OCI-LY1 (cell line): ENCODE measurements around the gene DPH1.

Source experiments
- H2AFZ ChIP-seq: fragments of 200-600 bp; sonication (generic), shearing (Covaris generic); 2 replicates; pipeline ENCODE4 v1.6.0; 2014; ENCODE audit warnings: antibody characterized with exemption, mild to moderate bottlenecking, low read length
- H3F3A ChIP-seq: fragments of 200-600 bp; sonication (generic), shearing (Covaris generic); 2 replicates; pipeline ENCODE4 v1.6.0; 2014; ENCODE audit warnings: mild to moderate bottlenecking, antibody characterized with exemption, low read length, moderate library complexity; ENCODE audit not compliant: insufficient read depth
- H3K27ac ChIP-seq: fragments of 200-600 bp; sonication (generic); 2 replicates; pipeline ENCODE4 v1.5.1; 2014; ENCODE audit warnings: low read length, mixed run types, mild to moderate bottlenecking, low read depth; ENCODE audit not compliant: poor library complexity, severe bottlenecking
- H3K27me3 ChIP-seq: fragments of 200-600 bp; sonication (generic); 2 replicates; pipeline ENCODE4 v1.6.0; 2014; ENCODE audit warnings: antibody characterized with exemption, mild to moderate bottlenecking, low read length, moderate library complexity; ENCODE audit not compliant: insufficient read depth
- H3K36me3 ChIP-seq: fragments of 200-600 bp; sonication (generic); 2 replicates; pipeline ENCODE4 v1.6.1; 2014; ENCODE audit warnings: mild to moderate bottlenecking, antibody characterized with exemption, low read length, moderate library complexity, mixed read lengths; ENCODE audit not compliant: insufficient read depth
- H3K4me1 ChIP-seq: fragments of 200-600 bp; sonication (generic); 2 replicates; pipeline ENCODE4 v1.5.1; 2014; ENCODE audit warnings: mild to moderate bottlenecking, low read length, moderate library complexity; ENCODE audit not compliant: insufficient read depth, severe bottlenecking
- H3K4me2 ChIP-seq: fragments of 200-600 bp; sonication (generic), shearing (Covaris generic); 2 replicates; pipeline ENCODE4 v1.6.1; 2014; ENCODE audit warnings: low read length
- H3K4me3 ChIP-seq: fragments of 200-600 bp; sonication (generic); 2 replicates; pipeline ENCODE4 v1.5.1; 2014; ENCODE audit warnings: low read length, low read depth, mild to moderate bottlenecking, mixed read lengths; ENCODE audit not compliant: poor library complexity, severe bottlenecking
- H3K79me2 ChIP-seq: fragments of 200-600 bp; shearing (Covaris generic); 2 replicates; pipeline ENCODE4 v1.6.1; 2016; ENCODE audit warnings: mixed run types, low read length, mixed read lengths; ENCODE audit not compliant: insufficient read depth
- H3K9ac ChIP-seq: fragments of 200-600 bp; sonication (generic), shearing (Covaris generic); 2 replicates; pipeline ENCODE4 v1.6.1; 2014; ENCODE audit warnings: mild to moderate bottlenecking, low read length, mixed read lengths
- H3K9me2 ChIP-seq: fragments of 200-600 bp; sonication (generic), shearing (Covaris generic); 2 replicates; pipeline ENCODE4 v1.6.1; 2014; ENCODE audit warnings: low read depth, mild to moderate bottlenecking, low read length, mixed read lengths
- H3K9me3 ChIP-seq: fragments of 200-600 bp; shearing (Covaris generic); 2 replicates; pipeline ENCODE4 v1.6.1; 2014; ENCODE audit warnings: low read length, mixed read lengths
- H4K20me1 ChIP-seq: fragments of 200-600 bp; sonication (generic), shearing (Covaris generic); 2 replicates; pipeline ENCODE4 v1.6.0; 2016; ENCODE audit warnings: mild to moderate bottlenecking, low read length; ENCODE audit not compliant: insufficient read depth
- CTCF ChIP-seq: fragments of 200-600 bp; sonication (generic), shearing (Covaris generic); IDR thresholded peaks from 2 replicates; pipeline ENCODE4 v1.5.1; 2017; ENCODE audit warnings: mild to moderate bottlenecking, antibody characterized with exemption, low read length, moderate library complexity, mixed read lengths
- EZH2 ChIP-seq: fragments of 200-600 bp; sonication (generic), shearing (Covaris generic); IDR thresholded peaks from 2 replicates; pipeline ENCODE4 v1.8.0; 2017; ENCODE audit warnings: borderline replicate concordance, mixed run types, mild to moderate bottlenecking, antibody characterized with exemption, low read length, moderate library complexity, mixed read lengths

The DPH1 gene

DNA sequence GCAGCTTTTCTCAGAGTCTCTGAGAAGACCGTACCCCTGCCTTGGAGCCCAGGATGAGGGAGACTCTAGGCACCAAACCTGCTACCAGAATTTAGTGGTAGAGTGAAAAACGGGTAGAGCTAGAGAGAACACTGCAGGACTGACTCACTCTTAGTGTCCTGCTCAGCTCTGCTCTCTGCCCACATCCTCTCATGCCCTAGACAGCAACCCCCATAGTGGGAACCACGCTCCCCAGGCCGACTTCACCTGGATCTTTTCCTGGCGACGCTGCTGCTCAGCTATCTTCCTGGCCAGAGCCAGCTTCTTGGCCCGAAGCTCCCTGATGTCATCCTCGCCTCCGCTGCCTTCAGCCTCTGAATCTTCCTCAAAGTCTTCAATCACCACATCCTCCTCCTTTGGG lies 51.6 kb downstream of the DPH1 start:
- H3K9me2 ChIP-seq, result no peaks in the 10 kb centered on the region
- no peak overlapping the region for H3K9ac ChIP-seq
- H3K27me3 ChIP-seq, result no peaks in the 10 kb centered on the region
- H3K4me3 ChIP-seq, result no peak overlapping the region
- no peak overlapping the region for H3K27ac ChIP-seq
- no peaks in the 10 kb centered on the region for H3K9me3 ChIP-seq
- H3K36me3 ChIP-seq, result peaks cover 20% of the 10 kb centered on the region; the same call in 1 of the 2 replicates
- no peaks in the 10 kb centered on the region for H3F3A ChIP-seq
- H3K79me2 ChIP-seq, result no peaks in the 10 kb centered on the region
- no peak for TF ChIP-seq EZH2
- no peak for TF ChIP-seq CTCF
- H4K20me1 ChIP-seq, result no peaks in the 10 kb centered on the region
- no peak overlapping the region for H3K4me2 ChIP-seq
- H2AFZ ChIP-seq, result no peak overlapping the region
- peaks cover 4% of the 10 kb centered on the region for H3K4me1 ChIP-seq

DNA sequence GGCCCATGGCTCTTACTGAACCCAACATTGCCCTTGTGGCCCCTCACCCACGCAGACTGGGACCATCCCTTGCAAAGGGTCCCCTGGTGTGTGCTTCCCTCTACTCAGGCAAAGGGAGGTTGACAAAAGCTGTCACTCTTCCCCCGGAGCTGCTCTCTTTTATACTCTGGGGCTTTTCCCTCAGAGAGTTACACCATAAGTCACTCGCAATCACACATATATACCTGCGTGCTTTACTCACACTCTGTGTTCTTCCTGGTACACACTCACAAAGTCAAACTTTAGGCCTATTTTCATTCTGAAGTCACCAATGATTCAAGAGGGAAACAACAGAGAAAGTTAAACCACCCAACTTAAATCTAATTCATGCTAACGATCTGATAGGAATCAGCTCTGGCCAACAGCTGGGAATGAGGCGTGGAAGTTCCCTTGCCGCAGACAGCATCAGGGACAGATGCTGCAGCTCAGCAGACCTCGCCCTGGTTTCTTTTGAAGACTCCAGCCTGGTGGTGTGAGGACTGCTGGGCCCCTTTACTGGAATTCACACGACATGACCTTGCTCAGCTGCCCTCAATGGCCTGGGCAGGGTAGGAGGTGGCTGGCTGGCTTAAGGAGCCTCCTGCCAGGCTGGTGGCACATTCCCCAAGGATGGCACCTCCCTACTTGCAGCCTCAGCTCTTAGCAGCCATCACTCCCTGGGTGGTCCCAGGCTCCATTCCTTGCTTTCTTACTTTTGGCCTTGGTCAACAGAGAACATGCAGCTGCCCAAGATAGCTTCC lies 52.2 kb downstream of the DPH1 start:
- Histone ChIP-seq H4K20me1 (no peaks in the 10 kb centered on the region), H3F3A (no peaks in the 10 kb centered on the region), H3K36me3 (peaks cover 15% of the 10 kb centered on the region; the same call in 1 of the 2 replicates), H3K4me3 (no peak overlapping the region), H3K4me1 (peaks cover 10% of the 10 kb centered on the region), H3K79me2 (no peaks in the 10 kb centered on the region), H2AFZ (no peak overlapping the region), H3K4me2 (no peak overlapping the region), H3K27ac (no peak overlapping the region), H3K9me2 (no peaks in the 10 kb centered on the region), H3K27me3 (no peaks in the 10 kb centered on the region), H3K9me3 (no peaks in the 10 kb centered on the region), H3K9ac (no peak overlapping the region)
- TF ChIP-seq EZH2, result no peak
- no peak for TF ChIP-seq CTCF

DNA sequence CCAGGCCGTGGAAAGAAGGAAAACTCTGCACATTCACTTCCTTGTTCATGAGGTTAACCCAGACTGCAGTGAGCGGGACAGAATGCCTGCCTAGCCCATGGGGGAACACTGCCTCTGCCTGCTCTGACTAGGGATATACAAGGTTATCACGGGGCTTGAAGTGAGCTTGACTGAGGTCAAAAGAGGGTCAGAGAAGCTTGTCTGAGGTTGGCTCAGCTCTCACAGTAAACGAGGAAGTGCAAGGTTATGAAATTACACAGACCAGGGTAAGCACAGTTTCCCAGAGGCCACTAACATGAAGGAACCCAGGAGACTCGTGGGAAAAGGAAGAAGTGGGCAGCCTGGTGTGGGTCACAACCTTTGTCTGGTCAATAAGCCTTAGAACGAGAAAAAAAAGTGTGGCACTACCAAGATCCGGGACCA lies 53.7 kb downstream of the DPH1 start:
- H3K4me3 ChIP-seq, result no peak overlapping the region
- no peak overlapping the region; the same call in 1 of the 2 replicates for H3K9ac ChIP-seq
- TF ChIP-seq CTCF, result no peak
- no peak for TF ChIP-seq EZH2
- H2AFZ ChIP-seq, result no peak overlapping the region
- H3K79me2 ChIP-seq, result no peaks in the 10 kb centered on the region
- H3K9me3 ChIP-seq, result no peaks in the 10 kb centered on the region
- H3K4me1 ChIP-seq, result peaks cover 25% of the 10 kb centered on the region
- H3K27ac ChIP-seq, result no peak overlapping the region
- H3K27me3 ChIP-seq, result no peaks in the 10 kb centered on the region
- H3K9me2 ChIP-seq, result no peaks in the 10 kb centered on the region
- H3K36me3 ChIP-seq, result peaks cover 13% of the 10 kb centered on the region; the same call in 1 of the 2 replicates
- no peaks in the 10 kb centered on the region for H4K20me1 ChIP-seq
- H3K4me2 ChIP-seq, result no peak overlapping the region
- H3F3A ChIP-seq, result no peaks in the 10 kb centered on the region
